GM23338 (cell line): Measurements from ENCODE around the gene CRLF3.
"Not testable (repeated sequence)": the region's sequence is repeated elsewhere in the genome, so short reads cannot be mapped to it uniquely, and the experiment has no call there.

Experiments used
- JUNB ChIP-seq: IDR thresholded peaks from one replicate; pipeline ENCODE4 v1.6.1; 2016; ENCODE audit warnings: antibody characterized with exemption; ENCODE audit not compliant: unreplicated experiment
- TF ChIP-seq, protein P1 (sequence below), 2 experiments: fragments of 200-600 bp in 1 of 2; sonication (generic) in 1 of 2; conservative IDR thresholded peaks; 2 replicates each; pipeline versions ENCODE4 v1.5.1 to v1.6.1; 2016 to 2017; ENCODE audit warnings: antibody characterized with exemption in 2 of 2, low read depth in 2 of 2, mild to moderate bottlenecking in 2 of 2, moderate library complexity in 1 of 2
- TF ChIP-seq, protein P2 (sequence below): IDR thresholded peaks from one replicate; pipeline ENCODE4 v1.6.1; 2018; ENCODE audit warnings: antibody characterized with exemption; ENCODE audit not compliant: unreplicated experiment

DNA sequence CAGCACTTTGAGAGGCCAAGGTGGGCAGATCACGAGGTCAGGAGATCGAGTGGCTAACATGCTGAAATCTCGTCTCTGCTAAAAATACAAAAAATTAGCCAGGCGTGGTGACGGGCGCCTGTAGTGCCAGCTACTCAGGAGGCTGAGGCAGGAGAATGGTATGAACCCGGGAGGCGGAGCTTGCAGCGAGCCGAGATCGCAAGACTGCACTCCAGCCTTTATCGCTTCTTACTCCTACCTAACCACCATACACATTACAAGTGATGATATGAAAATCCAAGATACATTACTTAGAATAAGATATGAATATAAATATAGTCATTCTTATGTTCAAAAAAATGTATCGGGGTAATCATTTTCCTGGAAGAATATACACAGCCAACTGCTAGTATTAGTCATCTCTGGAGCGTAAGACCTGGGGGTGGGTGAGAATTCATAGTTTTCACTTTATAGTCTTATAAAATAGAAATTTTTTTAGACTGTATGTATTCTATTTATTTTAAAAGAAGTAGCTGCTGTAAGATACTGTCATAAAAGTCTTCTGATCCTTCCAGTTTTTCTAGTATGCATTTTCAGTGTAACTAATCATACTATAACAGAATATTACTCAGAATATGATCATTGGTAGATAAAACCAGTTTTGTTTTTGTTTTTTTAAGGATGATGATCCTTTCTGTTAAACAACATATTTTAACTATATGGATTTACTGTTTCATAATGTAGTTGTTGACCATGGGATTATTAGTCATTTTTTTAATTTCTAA is 56.7 kb downstream of the CRLF3 start:
- TF ChIP-seq, protein P1, sequence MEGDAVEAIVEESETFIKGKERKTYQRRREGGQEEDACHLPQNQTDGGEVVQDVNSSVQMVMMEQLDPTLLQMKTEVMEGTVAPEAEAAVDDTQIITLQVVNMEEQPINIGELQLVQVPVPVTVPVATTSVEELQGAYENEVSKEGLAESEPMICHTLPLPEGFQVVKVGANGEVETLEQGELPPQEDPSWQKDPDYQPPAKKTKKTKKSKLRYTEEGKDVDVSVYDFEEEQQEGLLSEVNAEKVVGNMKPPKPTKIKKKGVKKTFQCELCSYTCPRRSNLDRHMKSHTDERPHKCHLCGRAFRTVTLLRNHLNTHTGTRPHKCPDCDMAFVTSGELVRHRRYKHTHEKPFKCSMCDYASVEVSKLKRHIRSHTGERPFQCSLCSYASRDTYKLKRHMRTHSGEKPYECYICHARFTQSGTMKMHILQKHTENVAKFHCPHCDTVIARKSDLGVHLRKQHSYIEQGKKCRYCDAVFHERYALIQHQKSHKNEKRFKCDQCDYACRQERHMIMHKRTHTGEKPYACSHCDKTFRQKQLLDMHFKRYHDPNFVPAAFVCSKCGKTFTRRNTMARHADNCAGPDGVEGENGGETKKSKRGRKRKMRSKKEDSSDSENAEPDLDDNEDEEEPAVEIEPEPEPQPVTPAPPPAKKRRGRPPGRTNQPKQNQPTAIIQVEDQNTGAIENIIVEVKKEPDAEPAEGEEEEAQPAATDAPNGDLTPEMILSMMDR (conservative IDR thresholded peaks at IDR 0.05; ENCODE audit: low read depth in 2 of 2): not testable (repeated sequence)
- not testable (repeated sequence) for TF ChIP-seq JUNB
- TF ChIP-seq, protein P2, sequence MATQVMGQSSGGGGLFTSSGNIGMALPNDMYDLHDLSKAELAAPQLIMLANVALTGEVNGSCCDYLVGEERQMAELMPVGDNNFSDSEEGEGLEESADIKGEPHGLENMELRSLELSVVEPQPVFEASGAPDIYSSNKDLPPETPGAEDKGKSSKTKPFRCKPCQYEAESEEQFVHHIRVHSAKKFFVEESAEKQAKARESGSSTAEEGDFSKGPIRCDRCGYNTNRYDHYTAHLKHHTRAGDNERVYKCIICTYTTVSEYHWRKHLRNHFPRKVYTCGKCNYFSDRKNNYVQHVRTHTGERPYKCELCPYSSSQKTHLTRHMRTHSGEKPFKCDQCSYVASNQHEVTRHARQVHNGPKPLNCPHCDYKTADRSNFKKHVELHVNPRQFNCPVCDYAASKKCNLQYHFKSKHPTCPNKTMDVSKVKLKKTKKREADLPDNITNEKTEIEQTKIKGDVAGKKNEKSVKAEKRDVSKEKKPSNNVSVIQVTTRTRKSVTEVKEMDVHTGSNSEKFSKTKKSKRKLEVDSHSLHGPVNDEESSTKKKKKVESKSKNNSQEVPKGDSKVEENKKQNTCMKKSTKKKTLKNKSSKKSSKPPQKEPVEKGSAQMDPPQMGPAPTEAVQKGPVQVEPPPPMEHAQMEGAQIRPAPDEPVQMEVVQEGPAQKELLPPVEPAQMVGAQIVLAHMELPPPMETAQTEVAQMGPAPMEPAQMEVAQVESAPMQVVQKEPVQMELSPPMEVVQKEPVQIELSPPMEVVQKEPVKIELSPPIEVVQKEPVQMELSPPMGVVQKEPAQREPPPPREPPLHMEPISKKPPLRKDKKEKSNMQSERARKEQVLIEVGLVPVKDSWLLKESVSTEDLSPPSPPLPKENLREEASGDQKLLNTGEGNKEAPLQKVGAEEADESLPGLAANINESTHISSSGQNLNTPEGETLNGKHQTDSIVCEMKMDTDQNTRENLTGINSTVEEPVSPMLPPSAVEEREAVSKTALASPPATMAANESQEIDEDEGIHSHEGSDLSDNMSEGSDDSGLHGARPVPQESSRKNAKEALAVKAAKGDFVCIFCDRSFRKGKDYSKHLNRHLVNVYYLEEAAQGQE: not testable (repeated sequence)
